H1 (cell line): ENCODE results near the gene PRB2.

ENCODE experiments used
- CTCF ChIP-seq, 3 experiments: IDR thresholded peaks; 1 replicate in 2 of 3; 2 replicates in 1 of 3; pipeline versions ENCODE4 v1.5.1 to v1.6.1; 2011; ENCODE audit warnings: low read length in 3 of 3, mild to moderate bottlenecking in 3 of 3, inconsistent platforms in 2 of 3, low read depth in 1 of 3, moderate library complexity in 1 of 3; ENCODE audit not compliant: insufficient read depth in 1 of 3; ENCODE audit errors: control extremely low read depth in 1 of 3
- POLR2A ChIP-seq, 2 experiments: IDR thresholded peaks; 1 replicate in 1 of 2; 2 replicates in 1 of 2; pipeline ENCODE4 v1.6.1; 2011; ENCODE audit warnings: low read depth in 2 of 2, low read length in 2 of 2, mild to moderate bottlenecking in 2 of 2; ENCODE audit errors: control extremely low read depth in 1 of 2
- SUZ12 ChIP-seq: fragments of 200-600 bp; sonication (generic); IDR thresholded peaks from 2 replicates; pipeline ENCODE4 v1.6.1; 2012; ENCODE audit warnings: mild to moderate bottlenecking, inconsistent platforms, low read length, moderate library complexity, mixed read lengths
- ZNF274 ChIP-seq: IDR thresholded peaks from 2 replicates; pipeline ENCODE4 v1.7.0; 2012; ENCODE audit warnings: low read length, borderline replicate concordance; ENCODE audit errors: extremely low read depth

DNA sequence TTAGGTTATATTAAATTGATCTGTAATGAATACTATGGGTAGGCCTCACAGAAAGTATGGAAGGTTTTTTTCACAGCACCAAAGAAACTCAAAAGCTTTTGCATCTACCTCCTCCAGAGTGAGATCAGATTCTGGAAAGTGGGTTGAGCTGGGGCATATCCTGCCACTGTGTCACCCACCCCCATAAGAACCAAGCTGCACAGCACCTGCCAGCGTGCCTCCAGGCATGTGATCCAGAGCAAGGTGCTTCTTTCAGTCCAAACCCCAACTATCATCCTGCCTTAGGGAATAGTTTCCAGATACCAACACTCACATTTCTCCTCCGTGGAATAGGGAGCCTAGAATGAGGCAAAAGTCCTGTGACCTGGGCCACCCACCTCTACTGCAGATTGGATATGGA is 42.6 kb upstream of the PRB2 start:
- no peak for TF ChIP-seq ZNF274
- no peak for TF ChIP-seq CTCF (IDR thresholded peaks at IDR 0.05; ENCODE audit: control extremely low read depth in 1 of 3, insufficient read depth in 1 of 3, low read depth in 1 of 3, low read length in 3 of 3)
- TF ChIP-seq POLR2A (IDR thresholded peaks at IDR 0.05; ENCODE audit: control extremely low read depth in 1 of 2, low read depth in 2 of 2, low read length in 2 of 2): no peak
- no peak for TF ChIP-seq SUZ12
